Prostate gland (tissue), 2 donors: ENCODE results near the gene EIF3L.

Experiments
- CTCF ChIP-seq, 4 experiments: fragments of 200-600 bp in 2 of 4; fragments of 450-650 bp in 2 of 4; sonication (generic) in 2 of 4; IDR thresholded peaks; 1 replicate in 3 of 4; 2 replicates in 1 of 4; pipeline ENCODE4 v1.5.1; 2016 to 2019; ENCODE audit warnings: antibody characterized with exemption in 4 of 4, mild to moderate bottlenecking in 2 of 4, moderate library complexity in 2 of 4
- POLR2A ChIP-seq: fragments of 450-650 bp; IDR thresholded peaks from one replicate; pipeline ENCODE4 v1.6.1; 2016; ENCODE audit warnings: antibody characterized with exemption, mild to moderate bottlenecking

DNA sequence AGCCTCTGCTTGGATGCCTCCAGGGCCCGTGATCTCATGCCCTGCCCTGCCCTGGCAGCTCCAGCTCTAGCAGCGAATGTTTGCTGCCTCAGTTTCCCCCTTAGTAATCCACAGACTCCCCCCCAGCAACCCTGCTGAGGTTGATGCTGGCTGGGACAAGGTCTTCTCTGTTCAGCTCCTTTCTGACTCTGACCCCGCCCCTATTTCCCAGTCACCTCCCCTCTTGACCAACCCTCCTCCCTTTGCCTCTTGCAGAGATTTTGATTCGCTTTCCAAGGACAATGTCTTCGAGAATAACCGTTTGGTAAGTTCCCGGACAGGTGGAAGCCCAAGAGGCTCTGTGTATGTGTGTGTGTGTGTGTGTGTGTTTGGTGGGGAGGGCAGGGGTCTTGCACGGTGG is 62.5 kb downstream of the EIF3L start:
- no peak for TF ChIP-seq POLR2A
- TF ChIP-seq CTCF (IDR thresholded peaks at IDR 0.05), result no peak
